IMR-90 (cell line): Measurements from ENCODE around the gene CSHL1. TPM values are rescaled to one million over a fixed set of nuclear protein-coding genes. Genes with fewer than 3 reads are reported as not detected.
"Not testable (repeated sequence)": the region's sequence is repeated elsewhere in the genome, so short reads cannot be mapped to it uniquely, and the experiment has no call there.

ENCODE experiments used
- ATAC-seq: fragments of 200-7000 bp; cut with Tn5 transposase; 2 replicates; pipeline ENCODE4 v1.9.1; 2020; ENCODE audit warnings: low read depth, mild to moderate bottlenecking, moderate library complexity
- BruUV-seq: library from RNA; stranded (reverse); fragments of 400-500 nt; replicated peaks from 2 replicates; lab custom pipeline; 2021; lab: Mats Ljungman, UMichigan
- CTCF ChIA-PET: fragments of 300-600 bp; formaldehyde crosslinking; extraction: SDS; loops from one replicate; lab custom pipeline; 2021; ENCODE audit warnings: antibody characterized with exemption; lab: Yijun Ruan, JAX
- POLR2A ChIA-PET: fragments of 300-600 bp; sonication (Branson Sonifier 250); formaldehyde crosslinking; loops from one replicate; lab custom pipeline; 2022; ENCODE audit warnings: antibody characterized with exemption; ENCODE audit not compliant: unreplicated experiment; lab: Charles Lee
- DNase-seq: peaks from one replicate; pipeline ENCODE4 v3.0.0; 2013
- H2AFZ ChIP-seq: replicated peaks from 2 replicates; pipeline ENCODE3; 2013; ENCODE audit warnings: low read length, mild to moderate bottlenecking; ENCODE audit not compliant: poor library complexity
- H2AK5ac ChIP-seq: 2 replicates; pipeline ENCODE4 v1.6.1; 2013; ENCODE audit warnings: low read depth, low read length, inconsistent platforms
- H2AK9ac ChIP-seq: replicated peaks from 2 replicates; pipeline ENCODE3; 2013; ENCODE audit warnings: mild to moderate bottlenecking, low read depth, low read length, moderate library complexity; ENCODE audit not compliant: poor library complexity
- H2BK120ac ChIP-seq: 2 replicates; pipeline ENCODE4 v1.6.1; 2013; ENCODE audit warnings: low read depth, low read length, inconsistent platforms
- H2BK15ac ChIP-seq: 3 replicates; pipeline ENCODE4 v1.6.1; 2013; ENCODE audit warnings: low read depth, low read length, inconsistent platforms
- H2BK20ac ChIP-seq: 2 replicates; pipeline ENCODE4 v1.6.1; 2013; ENCODE audit warnings: low read depth, mild to moderate bottlenecking, inconsistent platforms, low read length, moderate library complexity
- H2BK5ac ChIP-seq: 2 replicates; pipeline ENCODE4 v1.6.1; 2013; ENCODE audit warnings: mild to moderate bottlenecking, low read depth, low read length, inconsistent platforms; ENCODE audit not compliant: poor library complexity, severe bottlenecking
- H3K14ac ChIP-seq: replicated peaks from 2 replicates; pipeline ENCODE4 v1.6.1; 2013; ENCODE audit warnings: low read depth, low read length, inconsistent platforms
- H3K18ac ChIP-seq: 2 replicates; pipeline ENCODE4 v1.6.1; 2013; ENCODE audit warnings: low read depth, low read length, control low read depth
- H3K23ac ChIP-seq: 2 replicates; pipeline ENCODE4 v1.6.1; 2013; ENCODE audit warnings: low read depth, low read length, inconsistent platforms
- H3K27ac ChIP-seq: 2 replicates; pipeline ENCODE4 v1.5.1; 2013; ENCODE audit warnings: mild to moderate bottlenecking, control low read depth, low read length; ENCODE audit not compliant: insufficient read depth
- H3K27me3 ChIP-seq: 2 replicates; pipeline ENCODE4 v1.6.1; 2013; ENCODE audit warnings: low read length; ENCODE audit not compliant: control insufficient read depth, insufficient read depth
- H3K36me3 ChIP-seq: 2 replicates; pipeline ENCODE4 v1.6.1; 2013; ENCODE audit warnings: low read length, mixed read lengths; ENCODE audit not compliant: control insufficient read depth, insufficient read depth
- H3K4ac ChIP-seq: 2 replicates; pipeline ENCODE4 v1.6.1; 2013; ENCODE audit warnings: low read depth, low read length, inconsistent platforms
- H3K4me1 ChIP-seq: 2 replicates; pipeline ENCODE4 v1.6.1; 2013; ENCODE audit warnings: low read length, mixed read lengths; ENCODE audit not compliant: control insufficient read depth, insufficient read depth
- H3K4me2 ChIP-seq: 2 replicates; pipeline ENCODE4 v1.6.1; 2013; ENCODE audit warnings: low read depth, mild to moderate bottlenecking, control low read depth, low read length, moderate library complexity
- H3K4me3 ChIP-seq: 2 replicates; pipeline ENCODE4 v1.5.1; 2013; ENCODE audit warnings: low read depth, mild to moderate bottlenecking, control low read depth, low read length, moderate library complexity; ENCODE audit not compliant: insufficient read depth
- H3K56ac ChIP-seq: 2 replicates; pipeline ENCODE4 v1.6.1; 2013; ENCODE audit warnings: low read length, inconsistent platforms; ENCODE audit not compliant: insufficient read depth; ENCODE audit errors: extremely low read depth
- H3K79me1 ChIP-seq, 2 experiments: 2 replicates each; pipeline ENCODE4 v1.6.1; 2013; ENCODE audit warnings: low read length in 2 of 2, inconsistent platforms in 1 of 2, low read depth in 1 of 2
- H3K9ac ChIP-seq: 2 replicates; pipeline ENCODE4 v1.6.1; 2013; ENCODE audit warnings: low read depth, low read length, control low read depth
- H3K9me1 ChIP-seq: 2 replicates; pipeline ENCODE4 v1.6.1; 2013; ENCODE audit warnings: low read length, inconsistent platforms; ENCODE audit not compliant: insufficient read depth
- H3K9me3 ChIP-seq: 2 replicates; pipeline ENCODE4 v1.6.1; 2013; ENCODE audit warnings: low read length; ENCODE audit not compliant: control insufficient read depth, insufficient read depth
- H4K20me1 ChIP-seq: 2 replicates; pipeline ENCODE4 v1.6.1; 2013; ENCODE audit warnings: low read length, inconsistent platforms; ENCODE audit not compliant: insufficient read depth
- H4K5ac ChIP-seq: 2 replicates; pipeline ENCODE4 v1.6.1; 2013; ENCODE audit warnings: mild to moderate bottlenecking, low read depth, low read length, control low read depth
- H4K8ac ChIP-seq, 2 experiments: 2 replicates each; pipeline ENCODE4 v1.6.1; 2013; ENCODE audit warnings: low read depth in 2 of 2, low read length in 2 of 2, control low read depth in 1 of 2, inconsistent platforms in 1 of 2
- H4K91ac ChIP-seq: 2 replicates; pipeline ENCODE4 v1.6.1; 2013; ENCODE audit warnings: low read depth, low read length, inconsistent platforms; ENCODE audit not compliant: insufficient read depth
- CTCF ChIP-seq: conservative IDR thresholded peaks from 2 replicates; pipeline ENCODE4 v1.5.1; 2012; ENCODE audit warnings: mild to moderate bottlenecking, low read depth, low read length, improper control_type of control experiment
- WGBS, 2 experiments: methylation state at CpG; one replicate each; pipeline versions ENCODE4 v1.1.5 to v1.1.7; 2013; ENCODE audit warnings: missing lambda C conversion rate in 2 of 2; ENCODE audit not compliant: insufficient read length in 1 of 2; ENCODE audit errors: extremely low coverage in 2 of 2; 5-methylcytosine and 5-hydroxymethylcytosine counted together
- dilution Hi-C: fragments of 300-500 bp; cut with HindIII; formaldehyde crosslinking; loops from one replicate; pipeline ENCODE4 v1.14.3; 2018; ENCODE audit warnings: low sequenced_read_pairs; ENCODE audit not compliant: unreplicated experiment
- in situ Hi-C: fragments of 300-500 bp; cut with MboI; formaldehyde crosslinking; loops from 3 replicates; pipeline ENCODE4 v1.14.3; 2019; ENCODE audit warnings: low sequenced_read_pairs, inconsistent platforms, mixed read lengths
- intact Hi-C: fragments of 100-400 bp; cut with micrococcal nuclease; formaldehyde crosslinking; loops from 2 replicates; pipeline ENCODE4 v1.10.0; 2022
- polyA plus RNA-seq, 3 experiments: library from polyadenylated mRNA; depleted of rRNA; stranded (reverse); fragments of >200 nt; gene quantifications; 2 replicates each; pipeline ENCODE4 v1.2.3, GENCODE V29; 2012; ENCODE audit warnings: low replicate concordance in 1 of 3
- total RNA-seq: library from RNA; depleted of rRNA; stranded (reverse); fragments of >200 nt; gene quantifications from 2 replicates; pipeline ENCODE4 v1.2.3, GENCODE V29; 2012

CSHL1 gene
- total and polyA plus RNA-seq, 2 of the 4 experiments (the other 2 are of a cell fraction), result not detected

- peak; percentile 25; the same call in 1 of the 2 replicates for TF ChIP-seq CTCF
These were observed 3.8 kb downstream of the CSHL1 start for GRCh38 chr17:63907161-63907778.

GRCh38 chr17:63904796-63905195 is 6.3 kb downstream of the CSHL1 start:
- H2BK120ac ChIP-seq, intact Hi-C loops, H3K4me2 ChIP-seq, H2BK15ac ChIP-seq, H2BK5ac ChIP-seq, H3K9me1 ChIP-seq, POLR2A ChIA-PET, BruUV-seq, H4K5ac ChIP-seq, H3K56ac ChIP-seq, H4K20me1 ChIP-seq, H2AFZ ChIP-seq, H4K8ac ChIP-seq, H2AK9ac ChIP-seq, H3K18ac ChIP-seq, H3K4me1 ChIP-seq, H2AK5ac ChIP-seq, H3K4me3 ChIP-seq, in situ Hi-C loops, H3K23ac ChIP-seq, H3K9me3 ChIP-seq, dilution Hi-C loops, H4K91ac ChIP-seq, H3K4ac ChIP-seq, H3K9ac ChIP-seq, H3K14ac ChIP-seq, ATAC-seq, DNase-seq, H2BK20ac ChIP-seq, H3K27ac ChIP-seq, H3K36me3 ChIP-seq, H3K79me1 ChIP-seq: not testable (repeated sequence)
- H3K27me3 ChIP-seq, result peaks cover 36% of the 10 kb centered on the region
- no CpG with 5 or more reads among the region's 8 CpGs for WGBS, 2 experiments
- CTCF ChIA-PET, result interaction anchor here (0.6 kb wide), 1 partner anchor 409 kb away, joined by 3 read pairs; no protein-coding TSS in a partner anchor

More at GRCh38 chr17:63907161-63907778, 3.8 kb downstream of the CSHL1 start:
- H3K9ac ChIP-seq, H2AK9ac ChIP-seq, dilution Hi-C loops, H2AK5ac ChIP-seq, H3K79me1 ChIP-seq, H3K56ac ChIP-seq, H4K20me1 ChIP-seq, H4K91ac ChIP-seq, BruUV-seq, POLR2A ChIA-PET, H2BK20ac ChIP-seq, H3K23ac ChIP-seq, H3K18ac ChIP-seq, H3K9me3 ChIP-seq, H3K4me3 ChIP-seq, H3K4me1 ChIP-seq, H3K14ac ChIP-seq, intact Hi-C loops, H2BK15ac ChIP-seq, H3K4me2 ChIP-seq, H4K8ac ChIP-seq, H2BK5ac ChIP-seq, H3K4ac ChIP-seq, H3K9me1 ChIP-seq, in situ Hi-C loops, H3K36me3 ChIP-seq, H3K27ac ChIP-seq, H2BK120ac ChIP-seq, H4K5ac ChIP-seq, H2AFZ ChIP-seq: not testable (repeated sequence)
- DNase-seq (peak; percentile 8), ATAC-seq (peak; percentile 81)
- no CpG with 5 or more reads among the region's 12 CpGs for WGBS, 2 experiments
- peaks cover 44% of the 10 kb centered on the region for H3K27me3 ChIP-seq
- CTCF ChIA-PET, result interaction anchor here (0.8 kb wide), 1 partner anchor 38 kb away, joined by 3 read pairs; no protein-coding TSS in a partner anchor
